ENCODE data around the gene AP2A2.

The AP2A2 gene

GRCh38 chr11:990101-990500 lies 64.4 kb downstream of the AP2A2 start:
- no peak for TF ChIP-seq CTCF (IDR thresholded peaks at IDR 0.05; ENCODE audit: low read depth, low read length, missing control alignments)
- DNase-seq (ENCODE audit: low read depth): no peak
- no peak overlapping the region for H3K4me3 ChIP-seq (ENCODE audit: low read depth, low read length)
- in situ Hi-C loops (cut with HindIII; ENCODE audit: low sequenced_read_pairs): loop anchor here (10.0 kb wide), 1 partner anchor 545 kb away; no protein-coding TSS in a partner anchor

GRCh38 chr11:991034-991433 lies 65.4 kb downstream of the AP2A2 start:
- H3K4me3 ChIP-seq (ENCODE audit: low read depth, low read length): no peak overlapping the region
- in situ Hi-C loops (cut with HindIII; ENCODE audit: low sequenced_read_pairs): loop anchor here (10.0 kb wide), 1 partner anchor 544 kb away; no protein-coding TSS in a partner anchor
- no peak for DNase-seq (ENCODE audit: low read depth)
- no peak for TF ChIP-seq CTCF (IDR thresholded peaks at IDR 0.05; ENCODE audit: low read depth, low read length, missing control alignments)

- H3K4me3 ChIP-seq (ENCODE audit: low read depth, low read length): no peak overlapping the region
- no peak for DNase-seq (ENCODE audit: low read depth)
- in situ Hi-C loops (cut with HindIII; ENCODE audit: low sequenced_read_pairs): loop anchor here (10.0 kb wide), 1 partner anchor 543 kb away; no protein-coding TSS in a partner anchor
- TF ChIP-seq CTCF (IDR thresholded peaks at IDR 0.05; ENCODE audit: low read depth, low read length, missing control alignments): no peak
Measured at GRCh38 chr11:991711-992307, 66.1 kb downstream of the AP2A2 start.

GRCh38 chr11:992577-992976 lies 66.9 kb downstream of the AP2A2 start:
- H3K4me3 ChIP-seq (ENCODE audit: low read depth, low read length): no peak overlapping the region
- TF ChIP-seq CTCF (IDR thresholded peaks at IDR 0.05; ENCODE audit: low read depth, low read length, missing control alignments): no peak
- DNase-seq (ENCODE audit: low read depth): no peak
- in situ Hi-C loops (cut with HindIII; ENCODE audit: low sequenced_read_pairs): loop anchor here (10.0 kb wide), 1 partner anchor 542 kb away; no protein-coding TSS in a partner anchor

GRCh38 chr11:993632-994167 lies 68.0 kb downstream of the AP2A2 start:
- in situ Hi-C loops (cut with HindIII; ENCODE audit: low sequenced_read_pairs): loop anchor here (10.0 kb wide), 1 partner anchor 541 kb away; no protein-coding TSS in a partner anchor
- DNase-seq (ENCODE audit: low read depth): no peak
- H3K4me3 ChIP-seq (ENCODE audit: low read depth, low read length): no peak overlapping the region
- TF ChIP-seq CTCF (IDR thresholded peaks at IDR 0.05; ENCODE audit: low read depth, low read length, missing control alignments): no peak

GRCh38 chr11:995044-995751 lies 69.5 kb downstream of the AP2A2 start:
- no peak overlapping the region for H3K4me3 ChIP-seq (ENCODE audit: low read depth, low read length)
- in situ Hi-C loops (cut with HindIII; ENCODE audit: low sequenced_read_pairs): loop anchor here (5.0 to 10.0 kb wide), 2 partner anchors 83 to 540 kb away; partner anchors contain the start of gene CHID1
- no peak for DNase-seq (ENCODE audit: low read depth)
- no peak for TF ChIP-seq CTCF (IDR thresholded peaks at IDR 0.05; ENCODE audit: low read depth, low read length, missing control alignments)

Measured in astrocyte of the cerebellum (primary cell).